Activated naive CD8-positive, alpha-beta T cell treated with anti-CD3 and anti-CD28 coated beads, Interleukin-2, amount 10 ng/mL, durations not matched to agents 7 days and 5 days (primary cell): ENCODE data around the gene TRMT6. TPM values are rescaled to one million over a fixed set of nuclear protein-coding genes. Genes with fewer than 3 reads are reported as not detected.

Source experiments
- ATAC-seq: fragments of 150-1000 bp; cut with Tn5 transposase; one replicate; pipeline ENCODE4 v1.10.0; 2021; ENCODE audit warnings: low read depth, moderate library complexity
- POLR2A ChIA-PET: fragments of 350-600 bp; sonication (Branson Sonifier 250); formaldehyde crosslinking; loops from one replicate; lab custom pipeline; 2021; ENCODE audit warnings: antibody characterized with exemption; lab: Charles Lee
- DNase-seq: peaks from one replicate; pipeline ENCODE4 v3.0.0; 2021
- H3K27ac Mint-ChIP-seq: one replicate; pipeline ENCODE4 v1.8.0; 2022; ENCODE audit warnings: mild to moderate bottlenecking, mixed read lengths
- H3K27me3 Mint-ChIP-seq: one replicate; pipeline ENCODE4 v1.8.0; 2022; ENCODE audit warnings: mild to moderate bottlenecking, moderate library complexity, mixed read lengths
- H3K36me3 Mint-ChIP-seq: one replicate; pipeline ENCODE4 v1.8.0; 2021; ENCODE audit warnings: mild to moderate bottlenecking, mixed read lengths
- H3K4me1 Mint-ChIP-seq: one replicate; pipeline ENCODE4 v1.8.0; 2021; ENCODE audit warnings: mixed read lengths
- H3K4me3 Mint-ChIP-seq: one replicate; pipeline ENCODE4 v1.8.0; 2022; ENCODE audit warnings: mild to moderate bottlenecking, moderate library complexity, mixed read lengths
- H3K9me3 Mint-ChIP-seq: one replicate; pipeline ENCODE4 v1.8.0; 2021; ENCODE audit warnings: mixed read lengths
- total RNA-seq, 2 experiments: library from RNA; stranded (reverse); gene quantifications; one replicate each; pipeline ENCODE4 v1.2.3, GENCODE V29; 2021

The TRMT6 gene, protein sequence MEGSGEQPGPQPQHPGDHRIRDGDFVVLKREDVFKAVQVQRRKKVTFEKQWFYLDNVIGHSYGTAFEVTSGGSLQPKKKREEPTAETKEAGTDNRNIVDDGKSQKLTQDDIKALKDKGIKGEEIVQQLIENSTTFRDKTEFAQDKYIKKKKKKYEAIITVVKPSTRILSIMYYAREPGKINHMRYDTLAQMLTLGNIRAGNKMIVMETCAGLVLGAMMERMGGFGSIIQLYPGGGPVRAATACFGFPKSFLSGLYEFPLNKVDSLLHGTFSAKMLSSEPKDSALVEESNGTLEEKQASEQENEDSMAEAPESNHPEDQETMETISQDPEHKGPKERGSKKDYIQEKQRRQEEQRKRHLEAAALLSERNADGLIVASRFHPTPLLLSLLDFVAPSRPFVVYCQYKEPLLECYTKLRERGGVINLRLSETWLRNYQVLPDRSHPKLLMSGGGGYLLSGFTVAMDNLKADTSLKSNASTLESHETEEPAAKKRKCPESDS
- 10 to 100 TPM; 14.7 to 15.1 TPM for total RNA-seq

DNA sequence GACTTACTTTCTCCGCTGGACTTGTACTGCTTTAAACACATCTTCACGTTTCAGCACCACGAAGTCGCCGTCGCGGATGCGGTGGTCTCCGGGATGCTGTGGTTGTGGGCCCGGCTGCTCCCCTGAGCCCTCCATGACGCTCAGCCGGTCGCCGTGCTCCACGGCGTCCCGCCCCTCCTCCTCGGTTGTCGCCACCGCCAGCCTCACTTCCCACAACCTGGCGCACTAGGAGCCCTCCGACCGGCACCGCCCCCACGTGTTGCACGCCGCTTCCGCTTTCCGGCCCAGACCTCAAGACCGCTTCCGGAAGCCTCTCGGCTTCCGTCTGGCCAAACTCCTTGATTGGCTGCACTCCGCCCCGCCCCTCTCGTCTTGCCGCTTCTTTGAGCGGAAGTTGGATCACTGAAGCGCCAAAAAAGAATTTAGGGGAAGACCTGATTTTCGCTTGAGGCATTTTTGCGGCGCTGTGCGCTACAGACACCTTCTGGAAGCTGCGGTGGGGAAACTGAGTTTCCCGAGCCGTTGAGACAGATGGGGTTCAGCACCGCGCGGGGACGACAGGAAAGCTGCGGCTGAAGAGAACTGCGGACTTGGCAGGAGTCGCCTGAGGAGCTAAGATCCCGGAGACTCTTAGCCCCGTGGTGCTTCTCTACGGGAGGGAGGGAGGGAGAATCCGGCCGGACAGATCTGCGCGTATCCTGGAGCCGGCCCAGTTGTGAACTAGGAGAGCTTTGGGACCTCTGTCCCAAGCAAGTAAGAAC lies at the start of gene TRMT6, which contains the start of gene MCM8:
TRMT6 (minus strand) TSS at position 263 of the 761 bp plus-strand sequence; CDS start at position 135, 128 bp downstream.
MCM8 (plus strand) TSS at position 382 of the 761 bp plus-strand sequence. CDS start 1,364 bp downstream, outside the sequence.
- POLR2A ChIA-PET, result interaction anchor here (1.0 kb wide), 1 partner anchor 46 kb away, joined by 8 read pairs; no protein-coding TSS in a partner anchor
- Mint-ChIP-seq H3K27me3 (peaks cover 2% of the 10 kb centered on the region), H3K4me1 (peaks cover 36% of the 10 kb centered on the region), H3K36me3 (peaks cover 15% of the 10 kb centered on the region), H3K4me3 (peak within 1 kb of the TSS; percentile 98), H3K27ac (peak within 1 kb of the TSS; percentile 98), H3K9me3 (no peaks in the 10 kb centered on the region)
- ATAC-seq (peak; percentile 90), DNase-seq (peak; percentile 96)

DNA sequence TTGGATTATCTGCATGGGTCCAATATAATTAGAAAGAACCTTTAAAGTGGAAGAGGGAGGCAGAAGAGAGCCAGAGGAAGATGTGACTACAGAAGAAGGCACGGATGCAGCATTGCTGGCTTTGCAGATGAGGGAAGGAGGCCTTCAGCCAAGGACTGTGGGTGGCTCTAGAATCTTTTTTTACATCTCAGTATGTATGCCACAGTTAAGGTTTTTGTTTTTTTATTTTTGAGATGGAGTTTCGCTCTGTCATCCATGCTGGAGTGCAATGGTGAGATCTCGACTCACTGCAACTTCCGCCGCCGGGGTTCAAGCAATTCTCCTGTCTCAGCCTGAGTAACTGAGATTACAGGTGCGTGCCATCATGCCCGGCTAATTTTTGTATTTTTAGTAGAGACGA lies 49.5 kb upstream of the TRMT6 start:
- POLR2A ChIA-PET, result no interaction called here
- ATAC-seq, result no peak
- Mint-ChIP-seq H3K9me3 (no peaks in the 10 kb centered on the region), H3K27ac (no peak overlapping the region), H3K4me1 (peaks cover 27% of the 10 kb centered on the region), H3K27me3 (no peaks in the 10 kb centered on the region), H3K36me3 (peaks cover 8% of the 10 kb centered on the region), H3K4me3 (no peak overlapping the region)
- no peak for DNase-seq

DNA sequence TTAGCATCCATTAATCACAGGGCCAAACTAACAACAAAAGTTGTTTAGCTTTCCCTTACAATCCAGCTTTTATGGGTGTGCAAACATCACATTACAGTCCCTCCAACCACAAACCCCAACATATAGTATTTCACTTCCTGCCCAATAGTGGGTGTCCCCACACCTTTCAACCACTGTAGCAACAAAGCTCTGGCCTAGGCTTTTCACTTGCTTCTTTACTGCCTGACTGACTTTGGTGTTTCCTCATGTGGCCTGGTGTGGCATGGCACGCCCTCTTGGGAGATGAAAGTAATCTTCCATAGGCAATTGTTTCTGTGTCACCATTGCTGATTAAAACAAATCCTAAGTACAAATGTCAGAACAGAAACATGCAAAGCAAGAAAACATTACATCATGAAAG lies 46.4 kb upstream of the TRMT6 start:
- Mint-ChIP-seq H3K27ac (peak overlapping the region; percentile 37), H3K4me3 (peak overlapping the region; percentile 50), H3K36me3 (peaks cover 8% of the 10 kb centered on the region), H3K4me1 (peaks cover 22% of the 10 kb centered on the region), H3K9me3 (no peaks in the 10 kb centered on the region), H3K27me3 (no peaks in the 10 kb centered on the region)
- DNase-seq (peak; percentile 43), ATAC-seq (peak; percentile 95)
- POLR2A ChIA-PET, result interaction anchor here (1.2 to 1.6 kb wide), 2 partner anchors 16 to 46 kb away, joined by 4 to 8 read pairs; partner anchors contain the start of genes MCM8 and TRMT6

DNA sequence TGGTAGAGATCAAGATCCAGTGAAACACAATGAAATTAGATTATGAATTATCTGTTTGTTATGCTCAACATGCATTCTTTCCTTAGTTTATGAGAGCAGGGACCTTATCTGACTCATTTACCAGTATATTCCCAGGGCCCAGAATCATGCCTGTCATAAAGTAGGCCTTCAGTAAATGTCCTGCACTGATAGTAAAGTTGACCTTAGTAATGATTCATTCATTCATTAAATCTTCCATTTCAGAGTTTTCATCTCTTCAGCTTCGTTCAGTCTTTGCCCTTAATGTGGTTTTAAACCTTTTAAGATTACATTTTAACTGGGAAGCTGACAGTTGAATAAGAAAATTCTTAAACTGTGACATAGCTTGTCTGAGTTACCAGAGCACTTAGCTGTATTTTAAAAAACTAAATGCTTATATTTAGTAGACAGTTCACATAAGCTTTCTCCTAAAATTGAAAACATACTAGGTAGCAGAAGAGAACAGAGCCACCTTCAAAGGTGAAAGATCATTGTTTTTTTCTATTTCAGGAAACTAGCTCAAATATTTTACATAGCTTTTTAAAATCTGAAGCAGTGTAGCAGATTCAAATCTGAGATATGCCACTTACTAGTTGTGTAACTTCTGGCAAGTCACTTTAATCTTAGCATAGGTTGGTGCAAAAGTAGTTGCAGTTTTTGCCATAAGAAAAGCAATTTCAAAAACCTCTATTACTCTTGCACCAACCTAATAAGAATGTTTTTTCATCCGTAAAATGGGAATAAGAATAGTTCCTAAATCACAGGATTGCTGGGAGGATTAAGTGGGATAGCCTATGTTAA lies 41.5 kb upstream of the TRMT6 start:
- POLR2A ChIA-PET, result no interaction called here
- Mint-ChIP-seq H3K4me1 (peaks cover 7% of the 10 kb centered on the region), H3K27ac (no peak overlapping the region), H3K9me3 (no peaks in the 10 kb centered on the region), H3K36me3 (peaks cover 17% of the 10 kb centered on the region), H3K27me3 (no peaks in the 10 kb centered on the region), H3K4me3 (no peak overlapping the region)
- ATAC-seq (no peak), DNase-seq (no peak)

DNA sequence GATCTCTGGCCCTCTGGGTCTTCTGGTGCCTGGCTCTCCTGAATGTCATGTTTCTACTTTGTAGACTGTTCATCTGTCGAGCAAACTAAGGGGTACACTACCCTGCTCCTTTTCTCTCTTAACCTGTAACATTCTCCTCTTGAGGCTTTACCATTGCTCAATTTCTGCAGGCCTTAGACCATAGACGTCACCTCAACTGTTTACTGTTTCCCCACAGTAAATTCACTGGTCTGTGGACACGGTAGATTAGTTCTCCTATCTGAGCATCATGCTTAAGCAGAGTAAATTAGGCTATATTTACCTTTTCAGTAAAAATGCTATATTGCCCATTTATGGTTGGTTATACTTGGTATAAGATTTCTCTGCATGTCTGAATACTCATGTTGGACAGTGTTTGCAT lies 40.6 kb upstream of the TRMT6 start:
- H3K36me3 Mint-ChIP-seq, result peaks cover 17% of the 10 kb centered on the region

DNA sequence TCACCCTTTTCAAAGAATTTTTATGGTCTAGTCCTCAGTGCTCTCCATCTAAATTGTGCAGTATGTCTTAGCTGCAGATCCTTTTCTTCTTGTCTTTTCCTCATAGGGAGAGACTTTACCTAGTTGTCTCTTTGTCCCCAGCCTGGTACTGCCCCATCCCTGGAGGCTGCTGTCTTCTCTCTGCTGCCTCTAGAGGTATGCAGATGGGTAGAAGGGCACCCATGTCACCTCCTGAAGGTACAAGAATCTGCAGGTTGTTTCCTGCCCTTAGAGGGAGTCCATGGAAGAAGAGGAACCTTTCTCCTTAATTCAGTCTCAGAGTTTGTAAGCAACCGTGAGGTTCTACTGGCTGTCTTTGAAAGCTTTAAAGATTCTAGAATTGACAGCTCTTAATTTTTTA lies 39.2 kb upstream of the TRMT6 start:
- POLR2A ChIA-PET, result interaction anchor here (0.8 kb wide), 1 partner anchor 11 kb away, joined by 3 read pairs; no protein-coding TSS in a partner anchor
- ATAC-seq, result no peak
- Mint-ChIP-seq H3K36me3 (peaks cover 9% of the 10 kb centered on the region), H3K4me3 (no peak overlapping the region), H3K9me3 (no peaks in the 10 kb centered on the region), H3K27me3 (no peaks in the 10 kb centered on the region), H3K4me1 (no peaks in the 10 kb centered on the region), H3K27ac (no peak overlapping the region)
- DNase-seq, result no peak

More for the DNA sequence above, 40.6 kb upstream of the TRMT6 start:
- H3K27me3 Mint-ChIP-seq, result no peaks in the 10 kb centered on the region
- ATAC-seq, result no peak
- no peaks in the 10 kb centered on the region for H3K9me3 Mint-ChIP-seq
- POLR2A ChIA-PET, result no interaction called here
- no peak overlapping the region for H3K27ac Mint-ChIP-seq
- peaks cover 4% of the 10 kb centered on the region for H3K4me1 Mint-ChIP-seq
- H3K4me3 Mint-ChIP-seq, result no peak overlapping the region
- no peak for DNase-seq

DNA sequence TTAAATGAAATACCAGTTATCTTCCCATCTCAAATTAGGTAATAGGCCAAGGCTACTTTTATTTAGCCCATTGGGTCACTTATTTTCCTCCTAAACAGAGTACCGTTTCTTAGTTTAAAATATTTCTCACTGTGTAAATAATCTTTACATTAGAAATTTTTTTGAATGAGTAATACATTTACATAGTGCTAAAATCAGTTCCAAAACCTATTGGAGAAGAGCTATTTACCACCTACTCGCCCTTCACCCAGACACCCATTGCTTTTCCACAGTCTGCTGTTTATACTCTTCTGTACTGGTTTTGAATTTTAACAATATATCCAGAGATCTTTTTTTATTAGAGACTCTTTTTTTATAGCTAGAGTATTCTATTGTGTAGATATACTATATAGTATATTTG lies 37.0 kb upstream of the TRMT6 start:
- Mint-ChIP-seq H3K27me3 (no peaks in the 10 kb centered on the region), H3K4me1 (no peaks in the 10 kb centered on the region), H3K4me3 (no peak overlapping the region), H3K36me3 (peaks cover 10% of the 10 kb centered on the region), H3K27ac (no peak overlapping the region), H3K9me3 (no peaks in the 10 kb centered on the region)
- no peak for DNase-seq
- POLR2A ChIA-PET, result no interaction called here
- no peak for ATAC-seq

DNA sequence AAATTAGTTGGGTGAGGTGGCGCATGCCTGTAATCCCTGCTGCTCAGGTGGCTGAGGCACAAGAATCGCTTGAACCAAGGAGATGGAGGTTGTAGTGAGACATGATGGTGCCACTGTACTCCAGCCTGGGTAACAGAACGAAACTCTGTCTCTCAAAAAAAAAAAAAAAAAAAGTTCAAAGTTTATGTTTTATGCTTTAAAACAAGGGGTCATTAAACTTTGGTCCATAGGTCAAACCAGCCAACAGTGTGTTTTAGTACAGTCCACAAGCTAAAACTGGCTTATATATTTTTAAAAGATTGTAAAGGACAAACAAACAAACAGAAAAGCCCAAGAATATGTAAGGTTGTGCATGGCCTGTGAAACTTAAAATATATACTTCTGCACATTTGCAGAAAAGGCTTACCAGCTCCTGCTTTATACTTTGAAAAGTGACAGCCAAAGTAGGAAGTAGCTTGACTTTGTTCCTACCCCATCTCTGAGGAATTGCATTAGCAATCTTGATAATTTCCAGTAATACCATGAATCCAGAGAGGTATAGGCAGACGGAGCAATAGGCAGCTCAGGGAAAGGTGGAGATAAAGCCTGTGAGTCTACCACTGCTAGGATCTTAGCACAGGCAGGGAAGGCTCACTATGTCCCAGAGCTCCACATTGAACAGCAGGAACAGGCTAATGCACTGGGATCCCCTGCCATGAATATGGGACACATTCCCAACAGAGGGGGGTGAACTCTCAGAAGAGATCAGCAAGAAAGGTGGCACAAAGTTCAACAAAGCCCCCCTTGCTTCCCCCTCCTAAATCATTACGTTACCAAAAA lies 30.6 kb upstream of the TRMT6 start:
- POLR2A ChIA-PET, result interaction anchor here (1.4 kb wide), 1 partner anchor 16 kb away, joined by 4 read pairs; no protein-coding TSS in a partner anchor

DNA sequence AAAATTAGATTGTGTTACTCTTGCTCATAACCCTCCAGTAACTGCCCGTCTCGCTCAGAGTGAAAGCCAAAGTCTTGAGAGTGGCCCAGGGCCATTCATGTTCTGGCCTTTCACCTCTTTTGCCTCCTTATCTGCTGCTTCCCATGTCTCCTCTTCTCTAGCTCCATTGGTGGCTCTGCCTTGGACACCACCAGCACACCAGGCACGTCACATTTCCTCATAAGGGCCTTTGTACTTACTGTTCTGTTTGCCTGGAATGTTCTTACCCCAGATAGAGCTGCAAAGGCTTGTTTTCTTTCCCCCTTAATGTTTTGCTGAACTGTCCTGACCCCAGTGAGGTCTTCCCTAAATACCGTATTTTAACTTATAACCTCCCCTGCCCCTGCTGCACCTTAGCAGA lies 29.5 kb upstream of the TRMT6 start:
- Mint-ChIP-seq H3K36me3 (peaks cover 20% of the 10 kb centered on the region), H3K9me3 (no peaks in the 10 kb centered on the region), H3K4me1 (peaks cover 3% of the 10 kb centered on the region), H3K27me3 (no peaks in the 10 kb centered on the region), H3K27ac (no peak overlapping the region), H3K4me3 (no peak overlapping the region)
- ATAC-seq (no peak), DNase-seq (no peak)
- POLR2A ChIA-PET, result interaction anchor here (1.4 kb wide), 1 partner anchor 17 kb away, joined by 4 read pairs; no protein-coding TSS in a partner anchor

More for the DNA sequence above, 30.6 kb upstream of the TRMT6 start:
- DNase-seq, result no peak
- ATAC-seq, result no peak
- Mint-ChIP-seq H3K27me3 (no peaks in the 10 kb centered on the region), H3K9me3 (no peaks in the 10 kb centered on the region), H3K27ac (no peak overlapping the region), H3K36me3 (peaks cover 20% of the 10 kb centered on the region), H3K4me1 (peaks cover 3% of the 10 kb centered on the region), H3K4me3 (no peak overlapping the region)

DNA sequence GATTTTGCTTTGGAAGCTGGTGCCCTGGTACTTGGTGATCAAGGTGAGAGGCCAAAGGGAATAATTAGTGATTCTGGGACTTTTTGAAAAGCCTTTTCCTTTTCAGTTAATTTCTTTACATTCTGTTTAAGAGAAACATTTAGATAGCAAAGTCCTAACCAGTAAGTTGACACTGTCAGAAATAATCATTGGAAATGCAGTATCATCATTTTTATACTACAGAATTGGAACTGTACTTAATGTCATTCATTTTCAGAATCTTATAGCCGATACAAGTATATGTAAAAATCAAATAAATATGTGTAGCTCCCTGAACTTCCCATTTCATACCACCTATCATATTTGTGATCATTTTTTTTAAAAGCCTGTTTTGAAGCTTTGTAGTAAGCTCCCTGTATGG lies 27.6 kb upstream of the TRMT6 start:
- no peaks in the 10 kb centered on the region for H3K9me3 Mint-ChIP-seq
- no peak for ATAC-seq
- no peak overlapping the region for H3K27ac Mint-ChIP-seq
- POLR2A ChIA-PET, result no interaction called here
- no peak for DNase-seq
- peaks cover 3% of the 10 kb centered on the region for H3K4me1 Mint-ChIP-seq
- H3K36me3 Mint-ChIP-seq, result peaks cover 23% of the 10 kb centered on the region
- H3K27me3 Mint-ChIP-seq, result no peaks in the 10 kb centered on the region
- no peak overlapping the region for H3K4me3 Mint-ChIP-seq

DNA sequence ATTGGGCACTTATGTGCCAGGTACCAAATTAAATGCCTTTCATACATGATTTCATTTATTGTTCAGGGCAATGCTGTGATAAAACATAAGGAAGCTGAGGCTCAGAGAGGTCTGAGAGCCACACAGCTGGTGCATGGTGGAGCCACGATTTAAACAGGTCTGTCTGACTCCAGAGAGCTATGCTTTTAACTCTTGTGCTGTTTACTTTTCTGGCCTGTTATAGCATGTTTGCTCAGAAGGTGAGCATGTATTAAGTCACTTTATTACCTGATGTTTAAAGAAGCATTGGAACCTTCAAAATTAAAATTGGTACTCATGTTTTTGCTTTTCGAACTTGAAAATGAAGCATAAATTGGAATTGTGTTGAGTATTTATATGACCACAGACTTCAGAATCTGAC lies 26.9 kb upstream of the TRMT6 start:
- Mint-ChIP-seq H3K27ac (no peak overlapping the region), H3K4me1 (peaks cover 3% of the 10 kb centered on the region)
- POLR2A ChIA-PET, result no interaction called here

DNA sequence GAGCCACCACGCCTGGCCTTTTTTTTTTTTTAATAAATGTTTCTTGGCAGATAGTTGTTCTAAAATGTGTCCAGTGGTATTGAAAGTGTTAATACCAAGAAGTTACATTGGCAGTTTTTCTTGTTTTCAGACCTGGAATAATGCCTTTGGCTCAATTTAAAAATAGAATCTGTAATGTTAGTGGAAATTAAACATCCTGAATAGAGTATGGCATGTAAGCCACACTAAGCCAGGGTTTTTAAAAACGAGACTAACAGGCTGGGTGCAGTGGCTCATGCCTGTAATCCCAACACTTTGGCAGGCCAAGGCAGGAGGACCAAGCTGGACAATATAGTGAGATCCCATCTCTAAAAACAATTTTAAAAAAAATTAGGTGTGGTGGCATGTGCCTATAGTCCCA lies 25.4 kb upstream of the TRMT6 start:
- Mint-ChIP-seq H3K4me3 (no peak overlapping the region), H3K9me3 (no peaks in the 10 kb centered on the region), H3K27me3 (no peaks in the 10 kb centered on the region), H3K4me1 (peaks cover 3% of the 10 kb centered on the region), H3K27ac (no peak overlapping the region), H3K36me3 (peaks cover 25% of the 10 kb centered on the region)
- DNase-seq (no peak), ATAC-seq (no peak)
- POLR2A ChIA-PET, result no interaction called here

More for the DNA sequence above, 26.9 kb upstream of the TRMT6 start:
- no peak overlapping the region for H3K4me3 Mint-ChIP-seq
- DNase-seq (no peak), ATAC-seq (no peak)
- no peaks in the 10 kb centered on the region for H3K9me3 Mint-ChIP-seq
- H3K36me3 Mint-ChIP-seq, result peaks cover 25% of the 10 kb centered on the region
- H3K27me3 Mint-ChIP-seq, result no peaks in the 10 kb centered on the region
